ENCODE measurements around the gene ENAH.

DNA sequence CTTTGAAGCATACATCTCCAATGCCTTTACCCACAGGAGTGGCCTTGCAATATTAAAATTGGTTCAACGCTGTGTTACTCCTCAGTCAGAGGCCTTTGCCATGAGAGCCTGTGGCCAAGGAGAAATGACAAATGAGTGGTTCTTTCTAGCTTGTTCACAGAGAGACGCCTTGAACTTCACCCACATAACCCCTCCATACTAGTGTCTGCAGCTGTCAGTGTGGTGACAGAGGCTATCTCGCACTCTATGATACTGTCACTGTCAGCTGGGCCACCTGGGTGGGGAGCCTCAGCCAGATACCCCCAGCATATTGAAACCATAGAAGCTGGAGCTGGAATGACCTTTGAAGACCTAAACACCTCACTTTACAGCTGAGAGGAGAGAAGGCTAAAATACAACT, 167.7 kb downstream of the ENAH start:
- TF ChIP-seq, protein P1, sequence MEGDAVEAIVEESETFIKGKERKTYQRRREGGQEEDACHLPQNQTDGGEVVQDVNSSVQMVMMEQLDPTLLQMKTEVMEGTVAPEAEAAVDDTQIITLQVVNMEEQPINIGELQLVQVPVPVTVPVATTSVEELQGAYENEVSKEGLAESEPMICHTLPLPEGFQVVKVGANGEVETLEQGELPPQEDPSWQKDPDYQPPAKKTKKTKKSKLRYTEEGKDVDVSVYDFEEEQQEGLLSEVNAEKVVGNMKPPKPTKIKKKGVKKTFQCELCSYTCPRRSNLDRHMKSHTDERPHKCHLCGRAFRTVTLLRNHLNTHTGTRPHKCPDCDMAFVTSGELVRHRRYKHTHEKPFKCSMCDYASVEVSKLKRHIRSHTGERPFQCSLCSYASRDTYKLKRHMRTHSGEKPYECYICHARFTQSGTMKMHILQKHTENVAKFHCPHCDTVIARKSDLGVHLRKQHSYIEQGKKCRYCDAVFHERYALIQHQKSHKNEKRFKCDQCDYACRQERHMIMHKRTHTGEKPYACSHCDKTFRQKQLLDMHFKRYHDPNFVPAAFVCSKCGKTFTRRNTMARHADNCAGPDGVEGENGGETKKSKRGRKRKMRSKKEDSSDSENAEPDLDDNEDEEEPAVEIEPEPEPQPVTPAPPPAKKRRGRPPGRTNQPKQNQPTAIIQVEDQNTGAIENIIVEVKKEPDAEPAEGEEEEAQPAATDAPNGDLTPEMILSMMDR (IDR thresholded peaks at IDR 0.05; ENCODE audit: low read depth, low read length), result no peak
- no peak for TF ChIP-seq EZH2phosphoT487 (IDR thresholded peaks at IDR 0.05; ENCODE audit: low read depth)
